ENCODE data around the gene NKX1-2. TPM values are rescaled to one million over a fixed set of nuclear protein-coding genes. Genes with fewer than 3 reads are reported as not detected.
A peak's percentile ranks its signal among the peaks of the same experiment; 100 is the strongest.

The NKX1-2 gene
- total and polyA plus RNA-seq, 2 of the 4 experiments (the other 2 are of a cell fraction): not detected

DNA sequence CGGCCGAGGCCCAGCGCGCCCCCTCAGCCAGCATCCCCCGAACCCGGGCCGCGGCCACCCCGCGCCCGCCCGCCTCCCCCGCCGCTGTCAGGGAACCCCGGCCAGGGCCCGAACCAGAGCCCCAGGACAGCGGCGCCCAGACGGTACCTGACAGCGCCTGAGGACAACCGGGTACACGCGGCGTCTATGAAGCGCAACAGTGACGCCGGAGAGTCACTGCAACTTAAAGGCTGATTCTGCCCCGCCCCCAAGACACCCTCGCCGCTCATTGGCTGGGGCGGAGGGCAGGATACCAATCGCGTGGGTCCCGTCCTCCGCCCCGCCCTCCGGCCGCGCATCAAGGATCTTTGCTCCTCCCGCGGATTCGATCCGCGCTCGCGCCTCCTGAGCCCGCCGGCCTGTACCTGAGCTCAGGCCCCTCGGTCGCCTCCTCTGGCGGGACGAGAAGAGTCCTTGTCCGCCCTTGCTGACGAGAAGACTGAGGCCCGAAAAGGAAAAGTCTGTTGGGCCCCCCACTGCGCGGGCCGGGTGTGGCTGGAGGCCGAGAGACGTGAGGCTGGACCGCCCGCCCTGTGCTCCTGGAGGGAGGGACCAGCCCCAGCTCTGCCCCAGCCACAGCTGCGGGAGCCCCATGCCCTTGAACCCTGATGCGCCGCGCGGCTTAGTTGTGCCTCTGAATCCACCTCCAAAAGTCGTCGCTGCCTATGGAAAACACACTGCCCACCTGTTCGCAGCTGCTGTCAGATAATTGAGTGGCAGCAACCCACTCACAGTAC lies 30.9 kb downstream of the NKX1-2 start, which contains the start of gene OAT:
Gene OAT (minus strand): TSS at position 198 of the 776 bp plus-strand sequence. CDS start 6,752 bp downstream, outside the sequence.
- dilution Hi-C loops (cut with HindIII; ENCODE audit: low sequenced_read_pairs, unreplicated experiment): no loop called here
- CTCF ChIA-PET: interaction anchor here (0.8 to 1.1 kb wide), 2 partner anchors 22 to 23 kb away, joined by 3 read pairs; no protein-coding TSS in a partner anchor
- H3K9me1 ChIP-seq (ENCODE audit: insufficient read depth, low read length): no peaks in the 10 kb centered on the region; the same call in 1 of the 2 replicates

More for the DNA sequence above, 30.9 kb downstream of the NKX1-2 start, which contains the start of gene OAT:
- DNase-seq (peak; percentile 92), ATAC-seq (ENCODE audit: low read depth) (peak; percentile 96)
- Histone ChIP-seq H3K56ac (ENCODE audit: extremely low read depth, insufficient read depth, low read length) (no peak within 1 kb of the TSS), H2BK15ac (ENCODE audit: low read depth, low read length) (no peak within 1 kb of the TSS), H3K79me1 (ENCODE audit: low read depth in 1 of 2, low read length in 2 of 2) (peaks cover 16 to 26% of the 10 kb centered on the region in 2 experiments), H4K5ac (ENCODE audit: low read depth, low read length) (no peak within 1 kb of the TSS), H3K4ac (ENCODE audit: low read depth, low read length) (peak within 1 kb of the TSS; percentile 25; the same call in 1 of the 2 replicates), H3K4me2 (ENCODE audit: low read depth, low read length) (peak within 1 kb of the TSS; percentile 95), H3K4me3 (ENCODE audit: insufficient read depth, low read depth, low read length) (peak within 1 kb of the TSS; percentile 67), H4K91ac (ENCODE audit: insufficient read depth, low read depth, low read length) (no peak within 1 kb of the TSS), H3K9ac (ENCODE audit: low read depth, low read length) (peak within 1 kb of the TSS; percentile 79), H3K14ac (replicated peaks; ENCODE audit: low read depth, low read length) (peak within 1 kb of the TSS; percentile 51), H3K36me3 (ENCODE audit: control insufficient read depth, insufficient read depth, low read length) (no peaks in the 10 kb centered on the region), H3K4me1 (ENCODE audit: control insufficient read depth, insufficient read depth, low read length) (no peaks in the 10 kb centered on the region), H3K23ac (ENCODE audit: low read depth, low read length) (no peak within 1 kb of the TSS; the same call in 1 of the 2 replicates), H2AFZ (replicated peaks; ENCODE audit: low read length, poor library complexity) (peak within 1 kb of the TSS; percentile 89), H4K20me1 (ENCODE audit: insufficient read depth, low read length) (peaks cover 17% of the 10 kb centered on the region; the same call in 1 of the 2 replicates), H2BK20ac (ENCODE audit: low read depth, low read length) (no peak within 1 kb of the TSS), H2BK120ac (ENCODE audit: low read depth, low read length) (no peak within 1 kb of the TSS), H2AK9ac (replicated peaks; ENCODE audit: low read depth, low read length, poor library complexity) (peak within 1 kb of the TSS; percentile 93), H2AK5ac (ENCODE audit: low read depth, low read length) (no peak within 1 kb of the TSS), H3K27ac (ENCODE audit: insufficient read depth, low read length) (peak within 1 kb of the TSS; percentile 63), H2BK5ac (ENCODE audit: low read depth, low read length, poor library complexity, severe bottlenecking) (peak within 1 kb of the TSS; percentile 29), H3K18ac (ENCODE audit: low read depth, low read length) (no peak within 1 kb of the TSS), H4K8ac (ENCODE audit: low read depth in 2 of 2, low read length in 2 of 2) (peak within 1 kb of the TSS; percentile 12 to 42; a peak in 2 of 4 replicates), H3K9me3 (ENCODE audit: control insufficient read depth, insufficient read depth, low read length) (no peaks in the 10 kb centered on the region), H3K27me3 (ENCODE audit: control insufficient read depth, insufficient read depth, low read length) (peaks cover 10% of the 10 kb centered on the region; the same call in 1 of the 2 replicates)
- POLR2A ChIA-PET (ENCODE audit: unreplicated experiment): interaction anchor here (0.5 to 0.7 kb wide), 2 partner anchors 11 to 16 kb away, joined by 3 to 4 read pairs; no protein-coding TSS in a partner anchor
- in situ Hi-C loops (cut with MboI; ENCODE audit: low sequenced_read_pairs) (no loop called here), intact Hi-C loops (cut with micrococcal nuclease) (loop anchor here (1.0 to 10.0 kb wide), 3 partner anchors 54 to 1264 kb away; partner anchors contain the start of gene BUB3)
- no TSS peak for BruUV-seq (replicated peaks)
- TF ChIP-seq, protein P1, sequence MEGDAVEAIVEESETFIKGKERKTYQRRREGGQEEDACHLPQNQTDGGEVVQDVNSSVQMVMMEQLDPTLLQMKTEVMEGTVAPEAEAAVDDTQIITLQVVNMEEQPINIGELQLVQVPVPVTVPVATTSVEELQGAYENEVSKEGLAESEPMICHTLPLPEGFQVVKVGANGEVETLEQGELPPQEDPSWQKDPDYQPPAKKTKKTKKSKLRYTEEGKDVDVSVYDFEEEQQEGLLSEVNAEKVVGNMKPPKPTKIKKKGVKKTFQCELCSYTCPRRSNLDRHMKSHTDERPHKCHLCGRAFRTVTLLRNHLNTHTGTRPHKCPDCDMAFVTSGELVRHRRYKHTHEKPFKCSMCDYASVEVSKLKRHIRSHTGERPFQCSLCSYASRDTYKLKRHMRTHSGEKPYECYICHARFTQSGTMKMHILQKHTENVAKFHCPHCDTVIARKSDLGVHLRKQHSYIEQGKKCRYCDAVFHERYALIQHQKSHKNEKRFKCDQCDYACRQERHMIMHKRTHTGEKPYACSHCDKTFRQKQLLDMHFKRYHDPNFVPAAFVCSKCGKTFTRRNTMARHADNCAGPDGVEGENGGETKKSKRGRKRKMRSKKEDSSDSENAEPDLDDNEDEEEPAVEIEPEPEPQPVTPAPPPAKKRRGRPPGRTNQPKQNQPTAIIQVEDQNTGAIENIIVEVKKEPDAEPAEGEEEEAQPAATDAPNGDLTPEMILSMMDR (conservative IDR thresholded peaks at IDR 0.05; ENCODE audit: low read depth, low read length): 0 out of 2 replicates have a peak, but pooled peaks have one; percentile 1
- no peak for TF ChIP-seq MAFK (IDR thresholded peaks at IDR 0.05; ENCODE audit: low read depth, low read length)
- TF ChIP-seq POLR2A (IDR thresholded peaks at IDR 0.05; ENCODE audit: low read depth, low read length): peak; percentile 99
- TF ChIP-seq RAD21 (IDR thresholded peaks at IDR 0.05; ENCODE audit: low read length): no peak
- peak; percentile 70; the same call in 1 of the 2 replicates for TF ChIP-seq MXI1 (IDR thresholded peaks at IDR 0.05; ENCODE audit: borderline replicate concordance, low read depth, low read length)
- 0 out of 2 replicates have a peak, but pooled peaks have one; percentile 17 for TF ChIP-seq FOS (IDR thresholded peaks at IDR 0.05; ENCODE audit: low read depth, low read length)
- peak; percentile 55; the same call in 1 of the 2 replicates for TF ChIP-seq MAZ (IDR thresholded peaks at IDR 0.05; ENCODE audit: borderline replicate concordance, low read depth, low read length)
- 5% methylated on average over 16 of the region's 70 CpGs; no CpG with 5 or more reads in 1 of the 2 experiments for WGBS, 2 experiments (ENCODE audit: extremely low coverage in 2 of 2, insufficient read length in 1 of 2)
